NT2/D1 (cell line): ENCODE results near the gene MUSK.

ENCODE experiments used
- YY1 ChIP-seq: IDR thresholded peaks from 2 replicates; pipeline ENCODE4 v1.6.1; 2011; ENCODE audit not compliant: insufficient read length, insufficient read depth
- ZNF274 ChIP-seq: IDR thresholded peaks from 2 replicates; pipeline ENCODE4 v1.6.1; 2011; ENCODE audit warnings: mild to moderate bottlenecking, low read depth, low read length

GRCh38 chr9:110742741-110743371 is 74.3 kb downstream of the MUSK start:
- no peak for TF ChIP-seq YY1
- no peak for TF ChIP-seq ZNF274
